Neural cell (in vitro differentiated cells): ENCODE data around the gene USE1. TPM values are rescaled to one million over a fixed set of nuclear protein-coding genes. Genes with fewer than 3 reads are reported as not detected.
A peak's percentile ranks its signal among the peaks of the same experiment; 100 is the strongest.

ENCODE experiments used
- H2AFZ ChIP-seq: fragments of 200-600, 300-800 bp; sonication (generic), shearing (Covaris generic); 2 replicates; pipeline ENCODE4 v1.6.0; 2014; ENCODE audit warnings: low read depth, mild to moderate bottlenecking, antibody characterized with exemption, low read length, moderate library complexity
- H3F3A ChIP-seq: fragments of 200-600 bp; shearing (Covaris generic); 2 replicates; pipeline ENCODE4 v1.6.1; 2016; ENCODE audit warnings: mild to moderate bottlenecking, moderate library complexity, mixed read lengths, antibody characterized with exemption, low read length; ENCODE audit not compliant: insufficient read depth, poor library complexity, severe bottlenecking
- H3K27ac ChIP-seq: fragments of 200-600, 300-800 bp; sonication (generic), shearing (Covaris generic); 2 replicates; pipeline ENCODE4 v1.5.1; 2014; ENCODE audit warnings: mild to moderate bottlenecking, low read length, moderate library complexity
- H3K27me3 ChIP-seq: fragments of 300-800, 200-600 bp; sonication (generic), shearing (Covaris generic); 2 replicates; pipeline ENCODE4 v1.6.0; 2014; ENCODE audit warnings: mild to moderate bottlenecking, low read depth, low read length, moderate library complexity; ENCODE audit not compliant: insufficient read depth
- H3K36me3 ChIP-seq: fragments of 300-800, 200-600 bp; sonication (generic), shearing (Covaris generic); 2 replicates; pipeline ENCODE4 v1.5.1; 2014; ENCODE audit warnings: mild to moderate bottlenecking, antibody characterized with exemption, low read length, moderate library complexity; ENCODE audit not compliant: insufficient read depth
- H3K4me2 ChIP-seq: fragments of 300-800, 200-600 bp; sonication (generic), shearing (Covaris generic); 2 replicates; pipeline ENCODE4 v1.6.0; 2014; ENCODE audit warnings: mild to moderate bottlenecking, low read length
- H3K4me3 ChIP-seq: fragments of 300-800, 200-600 bp; sonication (generic), shearing (Covaris generic); 2 replicates; pipeline ENCODE4 v1.5.1; 2014; ENCODE audit warnings: mild to moderate bottlenecking, low read length, moderate library complexity
- H3K79me2 ChIP-seq: fragments of 200-600 bp; shearing (Covaris generic); replicated peaks from 2 replicates; pipeline ENCODE4 v1.6.0; 2014; ENCODE audit warnings: mild to moderate bottlenecking, low read length, moderate library complexity; ENCODE audit not compliant: insufficient read depth
- H3K9ac ChIP-seq: fragments of 300-800, 200-600 bp; sonication (generic), shearing (Covaris generic); 2 replicates; pipeline ENCODE4 v1.6.1; 2016; ENCODE audit warnings: mild to moderate bottlenecking, low read length, mixed read lengths
- H3K9me2 ChIP-seq: fragments of 200-600 bp; shearing (Covaris generic); 2 replicates; pipeline ENCODE4 v1.6.1; 2016; ENCODE audit warnings: mild to moderate bottlenecking, low read length, mixed read lengths; ENCODE audit not compliant: insufficient read depth
- H3K9me3 ChIP-seq: fragments of 200-600, 300-800 bp; sonication (generic), shearing (Covaris generic); 2 replicates; pipeline ENCODE4 v1.6.1; 2016; ENCODE audit warnings: mild to moderate bottlenecking, mixed run types, low read length, moderate library complexity, mixed read lengths
- H4K20me1 ChIP-seq: fragments of 200-600 bp; shearing (Covaris generic); 2 replicates; pipeline ENCODE4 v1.6.1; 2016; ENCODE audit warnings: mild to moderate bottlenecking, mixed run types; ENCODE audit not compliant: insufficient read depth
- CTCF ChIP-seq: fragments of 450-650 bp; IDR thresholded peaks from 2 replicates; pipeline ENCODE4 v1.5.1; 2014; ENCODE audit warnings: antibody characterized with exemption, mild to moderate bottlenecking, moderate library complexity; ENCODE audit not compliant: poor library complexity, severe bottlenecking
- EP300 ChIP-seq: fragments of 450-650 bp; conservative IDR thresholded peaks from 2 replicates; pipeline ENCODE4 v1.6.1; 2014; ENCODE audit warnings: antibody characterized with exemption, mild to moderate bottlenecking, moderate library complexity; ENCODE audit not compliant: poor library complexity, severe bottlenecking
- EZH2 ChIP-seq: fragments of 200-600, 300-800 bp; shearing (Covaris generic), sonication (generic); IDR thresholded peaks from 2 replicates; pipeline ENCODE4 v1.6.1; 2014; ENCODE audit warnings: antibody characterized with exemption, low read length, borderline replicate concordance, mild to moderate bottlenecking; ENCODE audit not compliant: insufficient read depth, poor library complexity, severe bottlenecking
- MXI1 ChIP-seq: fragments of 450-650 bp; conservative IDR thresholded peaks from 2 replicates; pipeline ENCODE4 v1.6.1; 2014; ENCODE audit warnings: antibody characterized with exemption, mild to moderate bottlenecking; ENCODE audit not compliant: poor library complexity, severe bottlenecking
- POLR2AphosphoS5 ChIP-seq: IDR thresholded peaks from 2 replicates; pipeline ENCODE4 v1.6.1; 2012
- RAD21 ChIP-seq: fragments of 450-650 bp; conservative IDR thresholded peaks from 2 replicates; pipeline ENCODE4 v1.6.1; 2014; ENCODE audit warnings: antibody characterized with exemption, mild to moderate bottlenecking, moderate library complexity
- REST ChIP-seq: IDR thresholded peaks from 2 replicates; pipeline ENCODE4 v1.6.1; 2012; ENCODE audit warnings: borderline replicate concordance
- SMC3 ChIP-seq: fragments of 450-650 bp; conservative IDR thresholded peaks from 2 replicates; pipeline ENCODE4 v1.6.1; 2014; ENCODE audit warnings: antibody characterized with exemption, mild to moderate bottlenecking, moderate library complexity; ENCODE audit not compliant: poor library complexity
- TAF1 ChIP-seq: IDR thresholded peaks from 2 replicates; pipeline ENCODE4 v1.6.1; 2012; ENCODE audit warnings: low read depth
- polyA plus RNA-seq: library from polyadenylated mRNA; depleted of rRNA; stranded (reverse); fragments of >200 nt; gene quantifications from 2 replicates; pipeline ENCODE4 v1.2.3, GENCODE V29; 2014

The USE1 gene
- polyA plus RNA-seq, 1 donor from 2014 or later, result 20.4 TPM

GRCh38 chr19:17229890-17230289, 14.7 kb downstream of the USE1 start:
- H3K27me3 ChIP-seq, result no peaks in the 10 kb centered on the region
- H3F3A ChIP-seq, result no peaks in the 10 kb centered on the region
- no peak overlapping the region for H3K4me3 ChIP-seq
- no peak overlapping the region for H3K4me2 ChIP-seq
- H3K36me3 ChIP-seq, result no peaks in the 10 kb centered on the region
- no peak for TF ChIP-seq TAF1
- H3K9me2 ChIP-seq, result no peaks in the 10 kb centered on the region
- H3K79me2 ChIP-seq, result peaks cover 3% of the 10 kb centered on the region
- no peak overlapping the region for H3K9ac ChIP-seq
- H4K20me1 ChIP-seq, result no peaks in the 10 kb centered on the region
- H3K27ac ChIP-seq, result no peak overlapping the region
- no peak overlapping the region for H2AFZ ChIP-seq
- no peaks in the 10 kb centered on the region for H3K9me3 ChIP-seq

- no peak overlapping the region for H3K4me2 ChIP-seq
- no peaks in the 10 kb centered on the region for H3K9me2 ChIP-seq
- TF ChIP-seq TAF1 (no peak), POLR2AphosphoS5 (no peak), SMC3 (no peak), REST (no peak), CTCF (no peak), RAD21 (no peak), EZH2 (no peak), EP300 (no peak), MXI1 (no peak)
- H2AFZ ChIP-seq, result no peak overlapping the region
- H3K27ac ChIP-seq, result no peak overlapping the region
- H3K9me3 ChIP-seq, result no peaks in the 10 kb centered on the region
- H3K4me3 ChIP-seq, result no peak overlapping the region
- no peaks in the 10 kb centered on the region for H4K20me1 ChIP-seq
- H3K36me3 ChIP-seq, result no peaks in the 10 kb centered on the region
- peaks cover 3% of the 10 kb centered on the region for H3K79me2 ChIP-seq
- no peak overlapping the region for H3K9ac ChIP-seq
- H3K27me3 ChIP-seq, result no peaks in the 10 kb centered on the region
- no peaks in the 10 kb centered on the region for H3F3A ChIP-seq
These were observed 17.1 kb downstream of the USE1 start for GRCh38 chr19:17232258-17232657.

GRCh38 chr19:17234911-17235299, 19.7 kb downstream of the USE1 start:
- H3K4me2 ChIP-seq, result peak overlapping the region; percentile 39
- no peaks in the 10 kb centered on the region for H3F3A ChIP-seq
- no peaks in the 10 kb centered on the region for H3K27me3 ChIP-seq
- H3K9me3 ChIP-seq, result no peaks in the 10 kb centered on the region
- TF ChIP-seq CTCF (no peak), TAF1 (no peak), RAD21 (no peak), EZH2 (no peak), POLR2AphosphoS5 (no peak), SMC3 (no peak), REST (no peak), EP300 (no peak), MXI1 (no peak)
- H4K20me1 ChIP-seq, result no peaks in the 10 kb centered on the region
- H3K27ac ChIP-seq, result peak overlapping the region; percentile 45
- no peaks in the 10 kb centered on the region for H3K9me2 ChIP-seq
- H3K36me3 ChIP-seq, result no peaks in the 10 kb centered on the region
- peak overlapping the region; percentile 68 for H3K4me3 ChIP-seq
- peaks cover 3% of the 10 kb centered on the region for H3K79me2 ChIP-seq
- H3K9ac ChIP-seq, result peak overlapping the region; percentile 65
- H2AFZ ChIP-seq, result no peak overlapping the region
